ENCODE data around the gene SCG3. TPM values are rescaled to one million over a fixed set of nuclear protein-coding genes. Genes with fewer than 3 reads are reported as not detected.

Gene SCG3
- total RNA-seq, 4 donors from 2014 or later = 0.47 TPM; not detected in 3

DNA sequence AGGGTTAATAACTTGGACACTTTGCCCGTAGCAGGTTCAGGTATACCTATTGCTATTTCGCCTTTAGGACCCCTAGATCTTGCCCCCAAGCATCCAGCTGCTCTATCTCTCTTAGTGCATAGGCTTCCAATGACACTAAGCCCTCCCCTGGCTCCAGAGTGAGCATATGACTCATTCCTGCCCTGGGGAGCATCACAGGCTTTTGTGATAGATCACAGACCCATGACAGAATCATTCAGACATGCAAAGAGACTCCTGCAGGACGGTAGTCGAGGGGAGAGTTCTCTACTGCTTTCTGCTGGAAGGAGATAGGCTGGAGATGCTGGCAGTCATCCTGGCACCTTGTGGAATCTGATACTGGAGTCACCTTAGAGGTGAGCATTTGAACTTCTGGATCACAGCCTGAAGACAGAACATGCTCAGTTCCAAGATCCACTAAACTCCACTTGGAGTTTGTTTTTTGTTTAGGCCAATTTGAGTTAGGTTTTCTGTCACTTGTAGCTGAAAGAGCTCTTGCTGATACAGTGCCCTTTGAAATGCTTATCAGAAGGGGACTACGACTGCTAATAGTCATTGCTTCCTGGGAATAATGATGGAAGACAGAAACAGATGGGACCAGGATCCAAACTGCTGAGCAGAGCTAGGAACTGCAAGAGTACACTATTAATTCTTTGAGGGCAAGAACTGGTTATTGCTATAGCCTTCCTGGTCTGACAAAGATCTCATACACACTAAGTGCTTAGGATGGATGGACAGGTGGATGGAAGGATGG is 45.2 kb downstream of the SCG3 start:
- peak; percentile 93 for ATAC-seq (ENCODE audit: low FRiP score)
- DNase-seq (ENCODE audit: low spot score) = peak; percentile 37
- TF ChIP-seq CTCF (IDR thresholded peaks at IDR 0.05) = no peak

DNA sequence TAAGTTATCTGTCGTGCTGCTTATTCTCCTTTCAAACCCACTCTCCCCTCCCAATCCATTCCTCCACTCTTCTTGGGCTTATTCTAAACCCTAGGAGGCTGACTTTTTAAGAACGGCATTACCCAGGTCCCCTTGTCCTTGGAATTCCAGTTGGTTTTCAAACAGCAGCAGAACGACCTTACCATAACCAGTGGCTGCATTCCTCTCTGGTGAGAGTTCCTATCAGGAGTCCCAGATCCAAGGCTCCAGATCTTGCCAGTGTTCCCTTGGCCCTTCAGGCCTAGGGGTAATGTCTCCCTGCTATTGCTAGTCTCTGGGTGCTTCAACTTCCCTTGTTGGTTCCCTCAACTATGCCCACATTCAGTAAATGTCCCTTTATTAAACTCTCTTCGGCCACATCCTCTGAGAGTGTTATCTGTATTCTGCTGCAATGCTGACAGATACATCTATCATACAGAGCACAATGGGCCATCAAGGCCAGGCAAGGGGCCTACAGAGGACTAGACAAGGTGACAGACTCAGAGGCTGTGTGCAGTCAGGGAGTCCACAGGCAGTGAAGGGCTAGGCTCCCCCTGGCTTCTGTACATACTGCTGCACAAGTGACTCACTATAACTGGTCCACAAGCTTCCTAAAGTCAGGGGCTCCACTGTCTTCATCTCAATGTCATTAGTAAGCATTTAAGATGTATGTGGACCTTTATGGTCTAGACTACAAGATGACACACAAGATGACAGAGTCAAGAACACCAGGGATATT is 46.0 kb downstream of the SCG3 start:
- no peak for TF ChIP-seq CTCF (IDR thresholded peaks at IDR 0.05)
- DNase-seq (ENCODE audit: low spot score) = no peak
- ATAC-seq (ENCODE audit: low FRiP score) = no peak

DNA sequence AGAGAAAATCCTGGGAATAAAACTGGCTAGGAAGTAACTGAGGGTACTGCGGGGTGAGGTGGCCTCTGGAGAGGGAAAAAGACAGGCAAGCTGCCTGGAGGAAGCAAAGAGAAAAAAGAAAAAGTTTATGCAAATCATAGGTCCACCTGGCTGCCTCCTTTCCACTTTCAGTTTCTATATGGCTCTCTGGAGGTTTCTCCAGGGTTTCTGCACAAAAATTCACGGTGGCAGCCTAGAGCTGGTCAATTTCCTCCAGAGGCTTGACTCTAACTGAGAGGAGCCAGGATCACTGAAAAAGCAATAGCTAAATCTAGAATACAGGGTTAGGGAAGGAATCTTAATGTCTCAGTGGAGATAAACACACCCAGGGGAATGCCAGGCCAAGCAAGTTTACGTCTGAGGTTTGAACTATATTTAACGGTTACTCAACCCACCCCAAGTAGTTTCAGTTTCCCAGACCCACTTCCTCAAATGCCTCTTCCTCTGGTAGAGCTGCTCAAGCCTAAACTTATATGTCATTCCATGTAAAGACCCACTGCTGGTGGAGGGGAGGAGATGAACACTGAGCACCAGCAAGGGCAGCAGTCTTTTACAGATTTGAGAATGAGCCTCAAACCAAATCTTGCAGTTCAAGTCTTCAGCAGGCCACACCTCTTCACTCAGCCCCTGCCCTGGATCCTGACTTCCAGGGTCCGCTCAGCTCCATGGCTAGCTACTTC is 50.4 kb downstream of the SCG3 start:
- DNase-seq (ENCODE audit: low spot score) = no peak
- TF ChIP-seq CTCF (IDR thresholded peaks at IDR 0.05) = no peak
- ATAC-seq (ENCODE audit: low FRiP score) = peak; percentile 67

- TF ChIP-seq CTCF (IDR thresholded peaks at IDR 0.05) = no peak
- DNase-seq (ENCODE audit: low spot score) (no peak), ATAC-seq (ENCODE audit: low FRiP score) (no peak)
Observed at GRCh38 chr15:51732646-51733045, 51.3 kb downstream of the SCG3 start.

DNA sequence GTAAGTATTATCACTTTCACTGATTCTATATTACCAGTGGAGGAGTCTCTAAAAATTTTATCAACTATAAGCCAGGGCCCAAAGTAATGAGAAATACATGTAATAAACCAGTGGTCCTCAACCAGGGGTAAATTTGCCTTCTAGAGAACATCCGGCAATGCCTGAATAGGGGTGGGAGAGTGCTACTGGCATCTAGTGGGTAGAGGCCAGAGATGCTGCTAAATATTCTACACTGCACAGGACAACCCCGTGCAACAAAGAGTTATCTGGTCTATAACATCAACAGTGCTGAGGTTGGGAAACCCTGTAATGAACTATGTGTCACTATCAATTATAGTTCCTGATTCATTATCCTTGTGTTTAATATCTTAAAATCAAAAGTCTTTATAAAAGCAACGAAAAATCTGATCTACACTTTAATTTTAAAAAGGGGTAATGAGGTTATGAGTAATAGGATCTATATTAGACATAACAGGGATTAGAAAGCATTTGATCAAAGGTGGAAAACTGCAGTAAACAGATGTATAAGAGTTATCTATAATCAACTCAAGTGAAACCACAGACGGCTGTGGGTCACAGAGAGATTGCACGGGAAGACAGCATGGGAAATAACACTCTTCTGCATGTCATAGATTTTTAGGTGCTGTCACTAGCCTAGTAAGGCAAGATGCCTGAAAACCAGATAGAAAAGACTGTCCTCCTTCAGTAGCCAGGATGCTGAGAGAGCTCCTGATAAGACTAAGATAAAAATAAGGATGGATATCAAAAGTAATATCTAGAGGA is 54.1 kb downstream of the SCG3 start:
- DNase-seq (ENCODE audit: low spot score) (no peak), ATAC-seq (ENCODE audit: low FRiP score) (no peak)
- no peak for TF ChIP-seq CTCF (IDR thresholded peaks at IDR 0.05)

GRCh38 chr15:51736069-51736468 is 54.8 kb downstream of the SCG3 start:
- no peak for DNase-seq (ENCODE audit: low spot score)

More at GRCh38 chr15:51736069-51736468, 54.8 kb downstream of the SCG3 start:
- ATAC-seq (ENCODE audit: low FRiP score) = peak; percentile 45
- no peak for TF ChIP-seq CTCF (IDR thresholded peaks at IDR 0.05)

Data from omental fat pad (tissue), 4 donors.